Breast epithelium (tissue), 3 donors: ENCODE results near the gene TLR8.

Experiments used
- POLR2A ChIP-seq: fragments of 450-650 bp; IDR thresholded peaks from one replicate; pipeline ENCODE4 v1.6.1; 2016; ENCODE audit warnings: antibody characterized with exemption, mild to moderate bottlenecking, moderate library complexity
- TF ChIP-seq, protein P1 (sequence below), 3 donors: fragments of 450-650 bp; IDR thresholded peaks; one replicate each; pipeline ENCODE4 v1.5.1; 2016 to 2017; ENCODE audit warnings: antibody characterized with exemption in 3 of 3, mild to moderate bottlenecking in 3 of 3, moderate library complexity in 3 of 3

DNA sequence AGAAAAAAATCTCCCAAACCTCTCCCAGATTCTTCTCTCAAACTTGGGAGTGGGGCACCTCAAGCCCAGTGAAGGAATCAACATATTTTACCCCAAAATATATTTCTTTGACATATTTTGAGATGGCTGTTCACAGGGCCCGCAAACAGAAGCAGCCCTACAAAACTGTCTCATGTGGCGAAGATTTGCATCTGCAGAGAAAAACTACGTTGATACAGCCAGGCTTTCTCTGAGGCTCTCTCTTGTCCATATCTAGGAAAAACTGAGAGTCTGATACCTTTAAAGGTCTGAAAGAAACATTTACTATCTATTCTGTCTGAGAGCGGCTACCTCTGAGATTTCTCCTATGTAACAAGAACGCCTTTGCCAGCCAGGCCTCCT, 45.2 kb downstream of the TLR8 start:
- TF ChIP-seq, protein P1, sequence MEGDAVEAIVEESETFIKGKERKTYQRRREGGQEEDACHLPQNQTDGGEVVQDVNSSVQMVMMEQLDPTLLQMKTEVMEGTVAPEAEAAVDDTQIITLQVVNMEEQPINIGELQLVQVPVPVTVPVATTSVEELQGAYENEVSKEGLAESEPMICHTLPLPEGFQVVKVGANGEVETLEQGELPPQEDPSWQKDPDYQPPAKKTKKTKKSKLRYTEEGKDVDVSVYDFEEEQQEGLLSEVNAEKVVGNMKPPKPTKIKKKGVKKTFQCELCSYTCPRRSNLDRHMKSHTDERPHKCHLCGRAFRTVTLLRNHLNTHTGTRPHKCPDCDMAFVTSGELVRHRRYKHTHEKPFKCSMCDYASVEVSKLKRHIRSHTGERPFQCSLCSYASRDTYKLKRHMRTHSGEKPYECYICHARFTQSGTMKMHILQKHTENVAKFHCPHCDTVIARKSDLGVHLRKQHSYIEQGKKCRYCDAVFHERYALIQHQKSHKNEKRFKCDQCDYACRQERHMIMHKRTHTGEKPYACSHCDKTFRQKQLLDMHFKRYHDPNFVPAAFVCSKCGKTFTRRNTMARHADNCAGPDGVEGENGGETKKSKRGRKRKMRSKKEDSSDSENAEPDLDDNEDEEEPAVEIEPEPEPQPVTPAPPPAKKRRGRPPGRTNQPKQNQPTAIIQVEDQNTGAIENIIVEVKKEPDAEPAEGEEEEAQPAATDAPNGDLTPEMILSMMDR (IDR thresholded peaks at IDR 0.05) = no peak
- no peak for TF ChIP-seq POLR2A
